Activated T-cell treated with anti-CD3 and anti-CD28 coated beads, Interleukin-2, amount 50 U/mL, for 48 hours (primary cell): Measurements from ENCODE around the gene STK35.

ENCODE experiments used
- DNase-seq, 2 experiments: peaks; one replicate each; pipeline ENCODE4 v3.0.0-alpha.2; 2020

Gene STK35

DNA sequence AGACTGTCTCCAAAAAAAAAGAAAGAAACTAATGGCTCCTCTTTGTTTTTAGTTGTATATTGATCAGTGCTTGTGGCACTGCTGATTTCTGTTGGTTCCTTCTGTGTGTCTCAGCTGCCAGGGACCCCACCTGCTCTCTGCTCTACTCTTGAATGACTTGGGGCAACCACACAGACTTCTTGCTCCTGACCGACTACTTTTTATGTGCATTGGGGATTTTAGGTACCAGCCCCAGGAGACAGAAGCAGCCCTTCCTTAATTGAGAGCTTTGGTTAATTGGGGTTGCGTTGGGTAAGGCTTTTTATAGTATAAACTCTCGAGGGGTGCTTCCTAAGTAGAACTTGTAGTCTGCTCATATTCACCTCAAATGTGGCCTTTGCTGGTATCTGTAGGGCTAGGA, 6.9 kb downstream of the STK35 start:
- DNase-seq: no peak

DNA sequence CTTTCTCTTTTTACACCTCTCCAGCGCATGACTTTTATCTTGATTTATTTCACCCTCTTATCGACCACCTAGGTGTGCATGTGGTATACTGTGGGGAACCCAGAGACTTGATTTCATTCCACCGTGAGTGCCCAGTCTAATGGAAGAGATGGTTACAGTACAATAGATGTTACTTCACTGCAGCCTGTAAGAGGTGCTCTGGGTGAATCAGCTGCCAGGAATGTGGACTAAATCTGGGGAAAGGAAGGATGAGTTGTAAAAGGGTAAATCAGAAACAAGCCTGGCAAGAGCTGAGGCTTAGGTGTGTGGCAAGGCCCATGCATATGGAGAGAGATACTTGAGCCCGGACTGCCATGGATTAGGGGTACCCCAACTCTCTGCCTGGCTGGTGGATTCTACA, 7.4 kb downstream of the STK35 start:
- no peak for DNase-seq

DNA sequence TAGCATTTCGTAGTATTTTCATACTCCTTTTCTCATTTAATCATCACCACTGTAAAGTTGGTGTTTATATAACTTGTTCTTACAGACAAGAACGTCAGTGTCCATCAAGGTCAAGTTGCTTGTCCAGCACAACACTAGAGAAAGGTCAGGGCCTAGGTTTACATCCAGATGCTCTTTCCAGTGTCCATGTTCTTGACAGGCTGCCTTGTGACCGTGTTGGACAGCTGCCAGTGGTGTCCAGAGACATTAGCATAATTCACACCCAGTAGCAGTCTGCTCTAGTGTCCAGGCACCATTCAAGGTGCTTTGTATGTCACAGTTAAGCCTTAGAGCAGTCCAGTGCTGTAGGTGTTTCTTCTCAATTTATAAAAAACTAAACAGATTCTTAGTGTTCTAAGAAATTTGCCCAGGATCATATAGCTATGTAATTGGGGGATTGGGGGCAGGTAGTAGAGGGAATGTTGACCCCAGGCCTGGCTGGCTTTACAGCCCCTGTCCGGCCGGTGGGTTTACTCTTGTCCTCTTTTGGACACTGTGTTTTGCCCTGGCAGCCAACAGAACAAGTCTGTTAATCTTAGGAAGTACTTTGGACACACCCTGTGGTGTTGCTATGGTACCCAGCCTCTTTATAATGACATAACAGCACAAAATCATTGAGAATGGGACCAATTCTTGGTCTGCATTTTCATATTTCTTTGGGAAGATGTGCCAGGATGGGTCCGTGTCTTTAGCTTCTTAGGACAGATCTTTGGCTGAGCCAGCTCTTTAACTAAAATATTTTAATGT, 8.0 kb downstream of the STK35 start:
- no peak for DNase-seq

DNA sequence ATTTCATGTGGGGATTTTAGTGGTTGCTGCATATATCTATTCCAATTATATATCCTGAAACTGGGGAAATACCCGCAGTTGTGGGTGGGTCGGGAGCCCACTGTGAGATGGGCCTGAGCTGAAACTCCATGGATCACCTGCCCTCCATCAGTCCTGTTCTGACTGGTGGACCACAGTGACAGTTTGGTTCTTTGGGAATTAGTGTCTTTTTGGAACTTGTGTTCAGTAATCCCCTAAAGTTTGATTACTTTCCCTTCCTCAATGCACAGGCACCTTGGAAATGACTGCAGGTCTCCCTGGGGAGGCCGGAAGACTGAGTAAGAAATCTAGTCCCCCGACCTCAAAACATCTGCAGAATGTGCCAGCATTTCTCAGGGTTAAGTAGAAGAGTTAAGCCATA, 11.3 kb downstream of the STK35 start:
- DNase-seq: no peak

DNA sequence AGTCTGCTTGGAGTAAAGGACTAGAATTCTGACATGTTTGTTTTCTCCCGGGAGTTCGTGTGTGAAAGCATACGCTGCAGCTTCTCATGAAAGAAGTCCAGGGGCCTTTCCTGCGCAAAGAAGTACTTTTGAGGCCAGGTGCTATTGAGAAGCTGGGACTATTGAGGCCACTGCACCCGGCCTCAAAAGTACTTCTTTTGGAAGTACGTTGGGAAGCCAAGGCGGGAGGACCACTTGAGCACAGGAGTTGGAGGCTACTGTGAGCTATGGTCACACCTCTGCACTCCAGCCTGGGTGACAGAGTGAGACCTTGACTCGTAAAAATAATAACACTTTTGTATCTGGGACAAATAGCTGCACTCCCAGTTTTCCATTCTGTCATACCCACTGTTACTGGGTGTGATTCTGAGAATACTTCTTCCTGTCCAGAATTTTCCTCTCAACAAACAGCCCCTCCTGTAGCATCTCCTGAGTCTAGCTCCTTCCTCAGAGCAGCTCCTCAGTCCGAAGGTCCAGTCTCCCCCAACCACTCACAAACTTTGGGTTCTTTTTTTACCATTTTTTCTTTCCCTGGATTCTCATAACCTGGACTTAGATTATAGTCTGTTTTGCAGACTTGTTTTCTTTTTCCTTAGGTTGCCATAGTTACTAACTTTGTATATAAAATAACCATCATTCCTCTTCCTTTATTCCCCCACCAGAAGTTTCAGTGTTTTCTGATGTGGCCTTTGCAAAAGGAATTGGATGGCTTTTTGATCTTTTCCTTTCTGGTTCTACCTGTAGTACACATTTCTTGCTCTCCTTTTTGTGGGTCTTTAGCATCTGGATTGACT, 12.7 kb downstream of the STK35 start:
- no peak for DNase-seq

DNA sequence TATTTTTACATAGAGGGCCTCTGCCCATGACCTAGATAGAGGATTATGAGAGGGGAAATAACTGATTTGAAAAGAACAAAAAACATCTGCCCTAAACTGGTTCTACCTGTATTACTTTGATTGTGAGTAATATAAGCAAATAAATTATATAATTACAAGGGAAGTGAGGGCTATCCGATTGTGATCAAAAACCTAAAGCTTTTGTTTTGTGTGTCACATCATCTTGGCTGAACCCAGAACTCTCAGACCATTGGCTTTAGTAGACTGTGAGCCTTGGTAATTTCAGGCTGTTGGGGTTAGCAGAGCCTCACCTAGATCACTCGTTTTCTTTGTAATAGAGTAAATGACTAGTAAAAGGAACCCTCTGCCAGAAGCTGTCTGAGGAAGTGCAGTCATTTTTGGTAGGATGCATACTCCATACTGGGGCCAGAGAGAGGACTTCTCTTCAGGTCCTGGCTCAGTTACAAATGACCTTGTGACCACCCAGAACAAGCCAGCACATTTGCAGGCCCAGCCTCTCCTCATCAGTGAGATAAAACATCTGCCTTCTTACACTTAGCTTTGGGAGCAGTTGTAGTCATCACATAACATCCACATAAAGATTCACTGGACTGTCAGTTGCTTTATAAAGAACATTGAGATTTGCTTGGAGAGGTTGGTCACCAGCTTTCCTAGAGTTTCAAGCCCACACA, 13.5 kb downstream of the STK35 start:
- DNase-seq: no peak

DNA sequence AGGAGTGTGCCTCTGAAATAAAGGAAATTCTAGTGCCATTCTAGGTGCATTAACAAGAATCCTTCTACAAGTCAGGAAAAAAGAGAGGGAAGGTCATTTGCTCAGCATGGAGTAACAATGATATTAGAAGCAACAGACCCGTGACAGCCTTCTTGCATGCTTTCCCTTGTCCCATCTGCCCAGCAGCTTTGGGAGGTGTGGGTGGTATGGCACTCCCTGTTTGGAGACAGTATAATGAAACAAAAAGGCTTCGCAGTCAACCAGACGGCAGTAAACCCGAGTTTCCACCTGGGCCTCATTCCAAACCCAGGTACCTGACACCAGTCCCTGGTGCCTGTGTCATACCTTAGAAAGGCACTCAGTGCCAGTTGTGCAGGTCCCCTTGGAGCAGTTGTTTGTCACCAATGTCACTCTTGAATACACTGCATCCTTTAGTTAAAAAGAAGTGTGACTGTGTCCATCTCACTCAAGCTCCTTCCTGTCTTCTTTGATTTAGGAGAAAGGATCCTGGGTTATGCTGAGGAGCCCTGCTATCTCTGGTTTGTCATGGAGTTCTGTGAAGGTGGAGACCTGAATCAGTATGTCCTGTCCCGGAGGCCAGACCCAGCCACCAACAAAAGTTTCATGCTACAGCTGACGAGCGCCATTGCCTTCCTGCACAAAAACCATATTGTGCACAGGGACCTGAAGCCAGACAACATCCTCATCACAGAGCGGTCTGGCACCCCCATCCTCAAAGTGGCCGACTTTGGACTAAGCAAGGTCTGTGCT, 14.7 kb downstream of the STK35 start:
- DNase-seq: no peak

DNA sequence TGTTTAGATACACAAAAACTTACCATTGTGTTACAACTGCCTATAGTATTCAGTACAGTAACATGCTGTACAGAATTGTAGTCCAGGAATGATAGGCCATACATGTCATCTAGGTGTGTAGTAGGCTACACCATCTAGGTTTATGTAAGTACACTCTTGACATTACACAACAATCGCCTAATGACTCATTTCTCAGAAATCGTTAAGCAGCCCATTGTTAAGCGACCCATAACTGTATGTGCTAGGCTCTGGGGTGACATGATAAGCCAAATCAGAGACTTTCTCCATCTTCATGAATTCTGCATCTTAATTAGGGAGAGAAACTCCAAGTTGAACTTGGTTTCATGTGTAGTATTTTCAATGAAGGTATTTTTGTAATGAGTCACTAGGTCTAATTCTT, 17.2 kb downstream of the STK35 start:
- no peak for DNase-seq

DNA sequence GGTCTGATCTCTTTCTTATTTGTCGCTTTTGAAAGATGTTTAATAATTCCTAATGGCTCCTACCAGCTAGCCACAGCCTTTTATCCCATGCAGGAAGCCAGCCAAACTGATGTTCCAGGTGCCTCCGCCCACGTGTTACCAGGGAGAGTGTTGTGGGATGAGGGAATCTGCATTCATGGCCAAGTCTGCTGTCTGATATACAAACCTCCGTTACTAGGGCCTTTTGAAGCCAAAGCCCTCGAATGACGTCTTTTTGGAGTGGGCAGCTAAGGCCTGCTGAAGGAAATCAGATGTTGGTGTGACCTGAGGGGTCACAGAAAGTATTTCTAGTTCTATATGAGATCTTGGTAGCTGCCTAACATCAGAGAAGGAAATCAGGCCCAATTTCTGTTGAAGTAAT, 21.3 kb downstream of the STK35 start:
- no peak for DNase-seq

DNA sequence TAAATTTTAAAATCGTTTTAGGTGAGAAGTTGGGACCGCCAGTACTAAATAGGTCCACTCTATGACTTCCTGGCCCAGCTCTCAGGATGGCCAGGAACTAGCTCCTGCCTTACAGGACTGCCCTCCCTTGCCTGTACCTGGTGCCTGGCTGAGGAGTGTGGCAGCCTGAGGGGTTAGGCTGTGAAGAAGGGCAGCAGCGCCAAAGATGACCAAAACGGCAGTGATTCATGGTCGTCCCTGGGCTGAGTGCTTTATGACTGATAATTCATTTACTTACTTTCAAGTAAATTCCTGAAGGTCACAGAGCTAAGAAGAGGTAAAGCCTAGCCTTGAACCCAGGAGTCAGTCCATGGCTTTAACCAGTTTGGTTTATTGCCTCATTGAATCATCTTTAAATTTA, 22.1 kb downstream of the STK35 start:
- DNase-seq: no peak

DNA sequence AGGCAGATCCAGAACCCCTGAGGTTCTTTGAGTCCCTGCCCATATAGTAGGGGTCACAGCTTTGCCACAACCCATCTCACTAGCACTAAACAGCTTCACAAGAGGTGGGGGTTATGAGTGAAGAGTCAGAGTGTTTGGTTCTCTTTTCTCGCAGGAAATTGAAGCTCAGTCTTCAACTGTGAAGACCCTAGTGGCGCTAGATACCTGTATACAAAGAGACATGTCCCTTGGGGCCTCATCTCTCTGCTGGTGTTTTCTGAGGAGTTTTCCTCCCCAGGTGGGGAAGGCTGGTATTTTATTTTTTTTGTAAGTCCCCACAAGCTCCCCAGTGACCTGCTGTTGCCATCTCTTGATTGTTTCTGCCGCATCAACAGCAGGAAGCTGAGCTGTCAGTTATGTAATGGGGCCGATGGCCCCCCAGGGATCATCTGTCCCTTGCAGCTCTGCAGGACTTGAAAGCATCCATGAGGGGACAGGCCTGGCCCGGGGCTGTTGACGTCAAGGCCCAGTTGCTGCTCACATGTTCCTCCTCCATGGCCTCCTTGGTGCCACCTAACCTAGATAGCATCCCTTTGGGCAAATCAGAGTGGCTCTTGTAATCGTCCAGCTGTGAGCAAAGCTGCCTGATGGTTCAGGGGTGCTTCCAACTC, 23.1 kb downstream of the STK35 start:
- no peak for DNase-seq

DNA sequence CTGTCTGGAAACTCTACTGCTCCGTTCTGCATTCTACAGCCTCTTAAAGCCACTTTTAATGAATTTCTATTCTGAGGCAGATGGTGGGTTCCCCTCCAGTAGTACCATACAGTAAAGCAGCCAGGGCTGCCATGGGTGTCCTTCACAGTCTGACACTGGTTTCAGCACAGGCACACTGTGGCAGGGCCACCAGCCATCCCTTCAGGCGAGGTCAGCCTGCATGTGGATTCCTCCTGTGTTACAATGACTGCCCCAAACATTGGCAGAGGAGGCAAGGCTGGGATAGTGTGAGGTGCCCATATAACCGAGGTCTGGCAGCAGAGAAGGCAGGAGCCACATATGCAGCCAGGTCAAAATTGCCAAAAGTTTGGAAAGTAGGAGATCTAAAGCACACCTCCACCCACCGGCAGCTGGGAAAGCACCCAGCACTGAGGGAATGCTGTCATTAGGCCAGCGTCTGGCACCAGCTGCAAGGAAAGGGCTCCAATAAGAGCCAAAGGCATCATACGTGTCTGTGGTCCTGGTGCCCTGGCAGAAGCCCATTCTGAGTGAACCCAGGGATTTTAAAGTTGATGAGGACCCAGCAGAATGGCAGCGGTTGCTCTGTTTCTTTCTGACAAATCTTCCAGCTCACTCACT, 24.0 kb downstream of the STK35 start:
- no peak for DNase-seq

DNA sequence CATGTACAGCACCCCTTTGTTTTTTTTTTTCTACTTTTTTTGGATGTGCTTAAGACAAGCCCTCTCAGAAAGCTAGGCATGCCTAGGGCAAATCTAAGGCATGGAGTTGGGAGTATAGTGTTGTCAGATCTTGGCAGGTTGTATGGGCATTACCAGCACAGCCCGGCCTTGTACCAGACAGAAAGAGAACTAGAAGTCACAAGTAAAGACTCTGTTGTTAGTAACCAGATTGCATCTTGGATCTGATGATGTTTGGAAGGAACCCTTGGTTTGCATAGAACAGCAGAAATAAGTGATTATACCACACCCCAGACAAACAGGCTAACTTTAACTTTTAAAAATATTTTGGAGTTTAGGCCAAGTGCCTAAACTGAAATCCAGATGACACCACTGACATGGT, 25.6 kb downstream of the STK35 start:
- DNase-seq: no peak

DNA sequence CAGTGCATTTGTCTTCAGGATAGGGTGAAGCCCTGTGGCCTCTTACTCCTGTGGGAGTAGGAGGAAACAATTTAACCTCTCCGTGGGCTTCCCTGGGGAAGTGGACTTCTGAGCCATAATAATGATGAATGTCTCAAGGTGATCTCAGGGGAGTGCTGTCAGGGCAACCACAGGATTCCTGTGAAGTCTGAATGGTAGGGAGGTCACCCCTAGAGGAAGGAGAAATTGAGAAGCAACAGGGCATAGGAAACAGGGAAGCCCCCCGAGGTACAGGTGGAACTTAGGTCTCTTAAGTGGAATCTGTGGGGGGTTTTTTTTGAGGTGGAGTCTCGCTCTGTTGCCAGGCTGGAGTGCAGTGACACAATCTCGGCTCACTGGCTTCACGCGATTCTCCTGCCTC, 26.9 kb downstream of the STK35 start:
- DNase-seq: no peak

DNA sequence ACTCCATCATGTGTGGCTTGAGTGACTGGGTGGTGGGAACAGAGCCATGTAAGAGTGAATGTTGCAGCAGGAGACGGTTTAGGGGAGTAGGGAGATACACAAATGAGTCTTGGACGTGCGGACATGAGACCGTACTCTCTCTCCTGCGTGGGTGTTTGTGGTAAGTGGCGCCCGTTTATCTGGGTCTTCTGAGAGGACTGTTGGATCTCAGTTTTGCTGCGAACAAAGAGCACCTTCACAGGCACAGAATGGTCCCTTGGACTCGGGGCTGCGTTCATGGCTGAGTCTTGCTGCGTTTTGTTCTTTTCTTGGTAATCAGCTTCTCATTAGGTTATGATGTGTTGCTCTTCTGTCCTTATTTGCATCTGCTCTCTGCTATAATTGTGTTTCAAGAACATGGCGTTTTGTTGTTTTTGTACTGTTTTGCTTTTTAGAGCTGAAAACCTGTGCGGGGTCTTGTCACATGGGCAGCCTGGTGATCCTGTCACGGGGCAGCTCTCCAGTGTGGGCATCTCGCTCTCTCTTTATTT, 28.5 kb downstream of the STK35 start:
- DNase-seq: no peak

DNA sequence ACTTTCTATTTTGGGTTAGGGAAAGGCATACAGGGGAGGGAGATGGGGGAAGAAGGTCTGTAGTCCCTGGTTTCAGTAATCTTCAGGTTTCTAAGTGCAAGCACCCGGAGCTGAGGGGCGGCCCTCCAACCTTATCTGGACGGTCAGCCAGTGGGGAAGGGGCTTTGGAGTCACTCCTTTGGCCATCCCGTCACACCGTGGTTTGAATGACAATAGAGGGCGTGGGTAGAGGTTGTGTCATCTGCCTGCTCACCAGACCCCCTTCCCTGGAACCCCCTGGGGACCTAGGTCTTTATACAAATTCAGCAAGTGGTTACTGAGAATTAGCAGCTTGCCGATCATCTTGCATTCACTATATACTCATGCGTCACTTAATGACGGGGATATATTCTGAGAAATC, 29.1 kb downstream of the STK35 start:
- DNase-seq: no peak

DNA sequence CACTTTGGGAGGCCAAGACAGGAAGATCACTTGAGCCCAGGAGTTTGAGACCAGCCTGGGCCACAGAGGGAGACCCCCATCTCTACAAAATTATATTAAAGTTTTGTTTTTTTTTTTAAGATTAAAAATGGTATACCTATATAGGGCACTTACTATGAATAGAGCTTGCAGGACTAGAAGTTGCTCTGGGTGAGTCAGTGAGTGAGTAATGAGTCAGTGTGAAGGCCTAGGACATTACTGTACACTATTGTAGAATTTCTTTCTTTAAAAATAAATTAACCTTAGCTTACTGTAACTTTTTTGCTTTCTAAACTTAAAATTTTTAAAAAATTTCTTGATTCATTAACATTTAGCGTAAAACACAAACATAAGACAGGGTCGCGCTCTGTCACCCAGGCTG, 29.7 kb downstream of the STK35 start:
- no peak for DNase-seq

DNA sequence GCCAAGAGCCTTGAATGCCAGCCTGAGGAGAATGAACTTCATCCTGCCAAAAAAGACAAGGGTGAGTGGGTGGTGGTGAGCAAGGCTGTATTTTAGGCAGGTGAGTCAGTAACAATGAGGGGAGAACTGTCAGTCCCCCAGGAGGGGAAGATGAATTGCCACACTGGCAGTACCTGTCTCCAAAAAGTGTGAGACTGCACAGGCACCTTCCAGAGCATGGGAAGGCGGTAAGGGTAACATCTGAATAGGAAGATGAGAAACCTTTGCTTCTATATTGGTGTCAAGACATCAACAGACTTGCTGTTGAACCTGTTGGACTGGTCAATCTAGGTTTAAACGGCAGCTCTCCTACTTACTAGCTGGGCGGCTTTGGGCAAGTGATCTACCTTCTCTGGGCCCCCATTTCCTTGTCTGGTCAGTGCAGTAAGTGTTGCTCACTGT, 30.9 kb downstream of the STK35 start:
- no peak for DNase-seq

DNA sequence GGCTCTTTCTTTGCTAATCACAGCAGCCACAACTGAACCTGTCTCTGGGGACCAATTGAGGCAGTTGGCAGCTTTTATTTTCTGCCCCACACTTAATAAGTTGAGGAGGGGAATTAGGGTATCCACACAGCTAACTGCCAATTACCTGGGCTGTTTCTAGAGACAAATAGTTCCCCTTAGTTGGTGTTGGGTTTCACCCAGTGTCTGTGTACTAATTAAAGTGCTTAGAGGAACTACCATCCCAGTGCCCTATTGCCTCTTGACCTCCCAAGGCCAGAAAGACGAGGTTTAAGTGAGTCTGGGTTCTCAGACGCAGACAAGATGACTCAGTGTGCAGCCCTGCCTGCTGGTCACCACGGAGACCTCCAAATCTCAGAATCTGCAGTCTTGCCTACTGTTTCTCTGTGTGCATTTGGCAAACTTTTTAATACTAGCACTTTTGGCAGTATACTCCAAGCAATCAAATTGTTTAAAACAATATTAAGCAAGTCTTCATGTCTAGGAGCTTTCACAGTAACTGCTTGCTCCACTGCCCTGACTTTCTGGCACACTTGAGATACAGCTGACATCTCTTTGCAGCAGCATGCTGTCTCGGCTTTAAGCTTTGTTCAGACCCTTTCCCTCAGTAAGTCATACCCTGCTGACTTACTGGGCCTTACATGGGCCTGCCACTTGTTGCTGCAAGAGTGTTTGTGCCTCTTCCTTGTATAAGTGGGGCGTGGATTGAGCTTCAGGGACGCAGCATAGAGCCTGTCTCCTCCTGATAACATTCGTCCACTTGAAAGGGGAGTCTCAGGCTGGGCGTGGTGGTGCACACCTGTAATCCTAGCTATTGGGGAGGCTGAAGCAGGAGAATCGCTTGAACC, 31.9 kb downstream of the STK35 start:
- no peak for DNase-seq

DNA sequence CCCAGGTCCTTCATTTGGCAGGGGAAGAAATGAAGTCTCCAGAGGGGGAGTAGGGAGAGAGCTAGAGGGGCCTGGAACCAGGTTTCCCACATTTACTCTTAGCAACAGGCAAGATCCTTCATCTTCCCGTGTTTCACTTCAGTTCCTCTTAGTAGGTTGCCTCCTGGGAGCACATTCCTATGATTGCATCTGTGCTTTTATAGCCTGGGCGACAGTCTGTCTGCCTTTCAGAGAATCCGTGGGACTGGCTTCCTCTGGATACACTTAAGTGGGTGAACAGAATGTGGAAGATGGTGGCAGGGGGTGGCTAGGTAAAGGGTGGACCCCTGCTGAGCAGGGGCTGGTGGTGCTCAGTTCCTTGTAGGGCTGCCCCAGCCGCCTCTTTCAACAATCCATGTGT, 33.4 kb downstream of the STK35 start:
- DNase-seq: no peak

DNA sequence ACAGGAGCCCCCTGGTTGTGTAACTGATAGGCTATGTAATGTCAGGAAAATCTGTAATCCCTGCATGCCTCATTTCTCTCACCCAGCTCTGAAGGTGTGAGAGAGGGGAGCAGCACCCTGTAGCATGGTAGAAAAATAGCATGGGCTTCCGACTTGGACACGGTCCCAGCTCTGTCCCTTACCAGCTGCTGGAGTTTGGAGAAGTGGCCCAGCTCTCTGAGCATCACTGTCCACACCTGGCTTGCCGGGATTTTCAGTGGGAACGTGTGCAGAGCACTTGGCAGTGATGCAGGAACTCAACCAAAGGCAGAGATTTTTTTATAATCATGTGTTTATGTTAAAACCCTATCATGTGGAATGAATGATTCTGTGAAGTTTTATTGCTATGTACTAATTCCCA, 34.6 kb downstream of the STK35 start:
- DNase-seq: no peak
